Right hindlimb (tissue), 1 donor: Measurements from ENCODE around the gene ZNF17.
"Not testable (repeated sequence)": the region's sequence is repeated elsewhere in the genome, so short reads cannot be mapped to it uniquely, and the experiment has no call there.

Experiments
- DNase-seq: peaks from one replicate; pipeline ENCODE4 v3.0.0-alpha.2; 2018

Gene ZNF17

GRCh38 chr19:57410877-57411671, at the start of gene ZNF17:
Gene ZNF17 (plus strand): TSS chr19:57411161. CDS start chr19:57413616, 2,455 bp downstream.
- peak; percentile 96 for DNase-seq

DNA sequence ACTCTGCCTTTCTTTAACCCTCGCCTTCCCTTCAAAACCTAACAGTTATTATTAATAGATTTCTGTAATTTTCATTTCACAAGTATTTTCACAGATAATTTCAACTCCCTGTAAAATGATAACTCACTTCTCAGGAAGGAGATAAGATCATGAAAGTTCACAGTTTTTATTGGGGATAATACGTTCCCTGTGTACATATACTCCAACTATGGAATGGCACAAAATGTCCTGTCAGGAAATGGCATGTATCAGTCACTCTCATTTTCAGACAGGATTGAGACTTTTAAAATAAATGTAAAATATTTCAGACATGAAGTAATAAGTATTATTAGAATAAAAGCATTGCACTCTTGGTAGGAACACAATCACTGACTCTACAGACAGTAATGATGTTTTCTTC, 48.5 kb upstream of the ZNF17 start:
- no peak for DNase-seq

DNA sequence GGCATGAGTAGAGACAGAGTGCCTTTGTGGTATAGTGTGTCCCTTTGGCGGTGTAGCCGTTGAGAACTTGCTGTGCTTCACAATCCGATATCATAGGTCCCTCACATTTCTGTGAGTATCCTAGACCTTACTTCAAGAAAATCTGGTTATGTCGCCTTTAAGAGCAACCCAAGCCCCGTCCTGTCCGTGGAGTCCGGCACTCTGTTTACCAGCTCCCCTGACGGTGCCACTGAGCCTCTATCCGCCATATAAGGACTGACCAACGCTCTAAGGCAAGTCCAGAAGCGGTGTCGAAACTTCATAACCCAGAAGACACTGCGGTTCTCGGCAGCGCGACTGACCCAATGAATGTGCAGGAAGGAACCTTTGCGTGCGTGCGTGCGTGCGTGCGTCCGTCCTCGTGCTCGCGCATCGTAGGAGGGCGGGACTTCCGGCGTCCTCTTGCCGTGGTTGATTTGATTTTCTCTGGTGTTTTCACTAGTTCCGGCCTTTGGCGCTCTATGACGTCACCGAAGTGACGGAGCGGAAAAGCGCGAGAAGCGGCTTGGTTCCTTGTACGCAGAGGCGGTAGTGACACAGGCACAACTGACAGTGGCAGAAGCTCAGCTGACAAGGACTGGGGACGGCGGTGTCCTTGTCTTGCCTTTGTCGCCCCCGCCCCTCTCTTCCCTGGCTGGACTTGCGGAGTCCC, 47.8 kb upstream of the ZNF17 start, which contains the start of the genes TRAPPC2B and ZNF547:
Gene TRAPPC2B, plus strand, starts transcription at position 555 of the 691 bp plus-strand sequence. CDS start 1,283 bp downstream, outside the sequence.
Gene ZNF547, plus strand, starts transcription at position 555 of the 691 bp plus-strand sequence. CDS start 5,005 bp downstream, outside the sequence.
- DNase-seq = peak; percentile 100

DNA sequence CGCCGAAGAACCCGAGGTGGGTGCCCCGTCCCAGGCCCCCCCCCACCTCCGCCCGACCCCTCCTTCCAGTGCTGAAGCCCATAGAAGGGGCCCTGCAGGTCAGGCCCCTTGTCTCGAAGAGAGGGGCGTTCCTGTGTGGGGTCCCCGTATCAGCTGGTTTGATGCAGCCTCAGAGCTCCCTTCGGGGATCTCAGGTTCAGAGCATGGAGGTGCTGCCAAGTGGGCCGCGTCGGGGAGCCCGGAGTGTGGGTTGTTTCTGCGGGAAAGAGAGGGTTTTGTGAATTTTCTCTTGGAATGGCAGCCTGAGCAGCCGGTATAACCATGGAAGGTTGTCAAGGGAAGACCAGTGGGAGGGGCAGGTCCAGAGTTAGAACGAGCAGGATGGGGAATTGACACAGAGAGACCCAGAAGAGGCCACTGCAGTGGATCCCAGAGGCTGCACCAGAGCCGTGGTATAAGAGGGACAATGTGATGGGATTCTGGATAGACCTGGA, 47.2 kb upstream of the ZNF17 start:
- DNase-seq = no peak

GRCh38 chr19:57366776-57367175, 44.2 kb upstream of the ZNF17 start:
- DNase-seq = no peak

- DNase-seq = no peak
These were observed 36.8 kb upstream of the ZNF17 start for GRCh38 chr19:57374179-57374578.

DNA sequence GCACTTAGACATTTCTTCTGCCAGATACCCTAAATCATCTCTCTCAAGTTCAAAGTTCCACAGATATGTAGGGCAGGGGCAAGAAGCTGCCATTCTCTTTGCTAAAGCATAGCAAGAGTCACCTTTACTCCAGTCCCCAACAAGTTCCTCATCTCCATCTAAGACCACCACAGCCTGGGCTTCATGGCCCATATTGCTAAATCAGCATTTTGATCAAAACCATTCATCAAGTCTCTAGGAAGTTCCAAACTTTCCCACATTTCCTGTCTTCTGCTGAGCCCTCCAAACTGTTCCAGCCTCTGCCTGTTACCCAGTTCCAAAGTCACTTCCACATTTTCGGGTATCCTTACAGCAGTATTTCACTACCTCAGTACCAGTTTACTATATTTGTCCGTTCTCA, 36.3 kb upstream of the ZNF17 start:
- not testable (repeated sequence) for DNase-seq

DNA sequence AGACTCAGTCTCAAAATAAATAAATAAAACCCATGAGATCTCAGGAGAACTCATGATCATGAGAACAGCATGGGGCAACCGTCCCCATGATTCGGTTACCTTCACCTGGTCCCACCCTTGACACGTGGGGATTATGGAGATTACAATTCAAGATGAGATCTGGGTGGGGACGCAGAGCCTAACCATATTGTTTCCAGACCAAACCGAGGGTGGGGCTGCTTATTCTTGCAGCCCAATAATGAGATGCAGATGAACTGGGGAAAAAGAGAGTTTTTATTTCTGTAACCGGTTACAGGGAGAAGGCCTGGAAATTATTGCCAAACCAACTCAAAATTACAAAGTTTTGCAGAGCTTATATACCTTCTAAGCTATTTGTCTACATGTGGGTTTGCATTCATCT, 34.8 kb upstream of the ZNF17 start:
- DNase-seq = no peak

DNA sequence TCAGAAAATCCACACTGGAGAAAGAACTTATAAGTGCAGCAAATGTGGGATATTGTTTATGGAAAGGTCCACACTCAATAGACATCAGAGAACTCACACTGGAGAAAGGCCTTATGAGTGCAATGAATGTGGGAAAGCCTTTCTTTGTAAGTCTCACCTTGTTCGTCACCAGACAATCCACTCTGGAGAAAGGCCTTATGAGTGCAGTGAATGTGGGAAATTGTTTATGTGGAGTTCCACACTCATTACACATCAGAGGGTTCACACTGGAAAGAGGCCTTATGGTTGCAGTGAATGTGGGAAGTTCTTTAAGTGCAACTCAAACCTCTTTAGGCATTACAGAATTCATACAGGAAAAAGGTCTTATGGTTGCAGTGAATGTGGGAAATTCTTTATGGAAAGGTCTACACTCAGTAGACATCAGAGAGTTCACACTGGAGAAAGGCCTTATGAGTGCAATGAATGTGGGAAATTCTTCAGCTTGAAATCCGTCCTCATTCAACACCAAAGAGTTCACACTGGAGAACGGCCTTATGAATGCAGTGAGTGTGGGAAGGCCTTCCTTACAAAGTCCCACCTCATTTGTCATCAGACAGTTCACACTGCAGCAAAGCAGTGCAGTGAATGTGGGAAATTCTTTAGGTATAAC, 33.3 kb upstream of the ZNF17 start:
- no peak for DNase-seq

DNA sequence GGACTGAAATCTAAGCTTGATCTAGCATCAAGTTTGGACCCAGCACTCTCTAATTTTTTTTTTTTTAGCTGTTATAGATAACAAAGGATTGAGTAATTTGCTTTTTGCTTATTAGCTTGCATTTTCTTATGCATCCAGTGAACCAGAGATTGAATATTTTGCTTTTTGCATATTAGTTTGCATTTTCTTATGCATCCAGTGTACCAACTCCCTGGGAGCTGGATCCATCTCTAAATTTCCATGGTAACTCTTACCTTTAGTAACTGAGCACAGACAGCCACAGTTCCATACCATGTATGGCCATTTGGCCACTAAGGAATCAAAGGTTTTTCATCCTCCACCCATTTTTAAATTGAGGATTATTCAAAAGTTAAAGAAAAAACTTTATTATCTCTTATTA, 30.0 kb upstream of the ZNF17 start:
- DNase-seq = no peak

DNA sequence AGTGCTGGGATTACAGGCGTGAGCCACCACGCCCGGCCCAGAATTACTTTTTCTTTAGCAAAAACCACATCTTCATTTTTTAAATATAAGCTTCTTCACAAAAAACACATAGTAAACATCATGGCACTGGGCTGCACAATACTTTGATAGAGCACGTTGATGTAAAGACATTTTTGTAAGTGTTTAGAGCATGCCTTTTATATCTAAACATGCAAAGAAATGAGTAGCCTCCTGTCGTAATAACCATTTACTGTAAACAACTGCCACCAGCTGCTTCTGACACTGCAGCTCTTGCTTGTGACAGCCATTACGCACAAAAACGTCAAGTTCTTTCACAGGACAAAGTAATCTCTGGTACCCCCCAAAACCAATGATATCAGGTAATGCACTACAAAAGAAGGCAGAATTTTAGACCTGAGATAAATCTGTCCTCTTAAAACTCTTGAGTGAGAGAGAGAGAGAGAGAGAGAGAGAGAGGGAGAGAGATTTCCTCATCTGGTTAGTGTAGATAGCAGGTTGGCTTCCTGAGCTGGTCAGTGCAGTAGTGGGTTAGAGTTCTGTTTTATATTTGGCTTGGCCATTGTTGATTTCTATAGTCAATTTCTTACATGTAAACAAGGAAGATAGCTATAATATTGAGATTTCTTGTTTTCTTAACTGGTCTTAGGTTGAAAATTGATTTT, 28.0 kb upstream of the ZNF17 start:
- no peak for DNase-seq

GRCh38 chr19:57389194-57389729, 21.7 kb upstream of the ZNF17 start:
- no peak for DNase-seq

DNA sequence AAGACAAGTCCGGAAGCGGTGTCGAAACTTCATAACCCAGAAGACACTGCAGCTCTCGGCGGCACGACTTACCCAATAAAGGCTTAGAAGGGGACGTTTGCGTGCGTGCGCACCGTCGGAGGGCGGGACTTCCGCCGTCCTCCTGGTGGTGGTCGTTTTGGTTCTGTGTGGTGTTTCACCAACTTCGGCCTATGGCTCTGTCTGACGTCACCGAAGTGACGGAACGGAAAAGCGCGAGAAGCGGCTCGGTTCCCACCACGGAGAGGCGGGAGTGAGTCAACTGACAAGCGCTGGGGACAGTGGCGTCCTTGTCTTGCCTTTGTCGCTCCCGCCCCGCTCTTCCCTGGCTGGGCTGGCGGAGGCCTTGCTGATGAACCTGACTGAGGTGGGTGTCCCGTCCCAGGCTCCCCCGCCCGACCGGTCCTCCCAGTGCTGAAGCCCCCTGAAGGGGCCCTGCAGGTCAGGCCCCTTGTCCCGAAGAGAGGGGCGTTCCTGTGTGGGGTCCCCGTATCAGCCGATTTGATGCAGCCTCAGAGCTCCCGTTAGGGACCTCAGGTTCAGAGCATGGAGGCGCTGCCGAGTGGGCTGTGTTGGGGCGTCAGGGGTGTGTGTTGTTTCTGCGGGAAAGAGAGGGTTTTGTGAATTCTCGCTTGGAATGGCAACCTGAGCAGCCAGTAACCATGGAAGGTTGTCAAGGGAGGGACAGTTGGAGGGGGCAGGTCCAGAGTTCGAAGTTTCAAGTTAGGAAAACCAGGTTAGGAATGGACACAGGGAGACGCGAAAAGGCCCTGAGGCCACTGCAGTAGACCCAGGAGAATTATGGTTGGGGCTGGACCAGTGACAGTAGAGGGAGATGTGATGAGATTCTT, 21.0 kb upstream of the ZNF17 start, which contains the start of gene ZNF548:
Gene ZNF548, plus strand, starts transcription at position 125 of the 869 bp plus-strand sequence. Its CDS starts 246 bp downstream, at position 371.
- DNase-seq = peak; percentile 99

DNA sequence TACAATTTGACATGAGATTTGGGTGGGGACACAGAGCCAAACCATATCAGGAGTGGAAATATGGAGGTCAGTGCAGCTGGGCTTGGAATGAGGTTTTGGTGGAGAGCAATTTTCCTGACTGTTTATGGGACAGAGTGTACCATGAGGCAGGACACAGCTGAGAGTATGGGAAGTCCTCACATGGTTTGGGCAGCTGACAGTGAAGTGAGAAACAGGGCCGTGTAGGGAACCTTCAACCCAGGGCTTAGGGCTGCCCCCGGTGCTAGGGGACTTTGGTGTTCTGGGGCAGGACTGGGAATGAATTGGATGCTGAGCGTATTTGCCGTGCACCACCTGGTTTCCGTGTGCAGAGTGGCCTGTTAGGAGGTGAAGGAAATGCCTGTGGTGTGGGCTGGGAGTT, 15.3 kb upstream of the ZNF17 start:
- no peak for DNase-seq

- no peak for DNase-seq
These were observed 12.1 kb upstream of the ZNF17 start for GRCh38 chr19:57398868-57399267.

DNA sequence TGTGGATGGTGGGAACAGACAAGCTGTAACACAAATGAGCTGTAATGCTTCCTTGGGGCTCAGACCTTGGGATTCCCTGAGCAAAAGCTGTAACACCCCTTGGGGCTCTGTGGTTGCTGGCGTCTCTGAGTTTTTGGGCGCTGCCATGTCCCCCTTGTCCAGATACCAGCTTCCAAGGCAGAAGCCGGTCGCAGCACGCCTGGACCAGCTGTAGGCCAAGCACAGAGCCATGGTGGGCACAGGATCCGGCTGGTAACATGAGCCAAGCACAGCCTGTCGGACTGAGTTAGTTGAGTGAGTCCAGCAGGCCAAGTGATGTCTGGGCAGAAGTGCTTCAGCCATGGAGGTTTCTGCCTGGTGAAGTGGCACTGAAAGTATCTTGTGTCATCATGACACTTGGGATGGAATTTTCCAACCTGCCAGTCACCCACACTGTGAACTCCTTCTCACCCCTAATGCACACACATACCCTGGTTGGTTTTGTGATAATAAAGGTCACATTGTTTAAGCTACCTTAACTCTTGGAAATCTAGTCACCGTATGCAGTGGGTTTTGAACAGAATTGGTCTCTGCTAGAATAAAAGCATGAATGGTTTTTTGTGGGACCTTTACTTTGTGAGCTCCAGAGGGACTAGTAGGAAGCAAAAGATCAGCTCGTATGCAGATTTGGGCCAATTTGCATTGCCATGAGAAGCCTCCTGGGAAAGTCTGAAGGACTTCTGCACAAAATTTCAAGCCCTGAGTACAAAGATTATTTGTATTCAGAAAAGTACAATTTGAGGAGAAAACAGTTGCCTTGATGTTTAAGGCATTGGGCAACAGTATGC, 7.0 kb upstream of the ZNF17 start:
- DNase-seq = no peak

DNA sequence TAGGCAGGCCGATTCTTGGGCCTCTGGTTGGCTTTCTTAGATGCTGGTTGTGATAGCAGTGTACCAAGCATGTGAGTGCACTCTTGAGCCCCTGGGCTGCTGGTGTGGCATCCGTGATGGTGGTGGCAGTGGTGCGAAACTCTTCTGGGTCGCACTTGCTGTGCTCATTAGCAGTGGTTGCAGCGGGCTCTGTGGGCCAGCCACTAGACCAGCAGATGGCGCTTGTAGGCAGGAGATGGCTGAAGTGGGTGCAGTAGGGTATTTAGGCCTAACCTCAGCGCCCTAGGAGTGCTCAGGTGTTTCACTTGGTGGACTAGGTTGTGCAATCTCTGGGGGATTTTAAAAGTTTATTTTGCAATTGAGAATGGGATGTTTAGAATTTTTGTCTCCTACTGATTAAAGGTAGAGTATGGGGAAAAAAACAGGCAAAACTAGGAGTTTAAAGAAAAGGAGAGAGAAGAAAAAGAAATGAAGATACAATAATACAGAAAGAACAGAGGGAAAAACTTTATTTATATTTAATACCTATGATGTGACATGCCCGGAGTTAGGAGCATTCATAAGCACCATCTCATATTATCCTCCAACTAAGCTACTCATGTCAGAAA, 4.3 kb upstream of the ZNF17 start:
- DNase-seq = peak; percentile 58

DNA sequence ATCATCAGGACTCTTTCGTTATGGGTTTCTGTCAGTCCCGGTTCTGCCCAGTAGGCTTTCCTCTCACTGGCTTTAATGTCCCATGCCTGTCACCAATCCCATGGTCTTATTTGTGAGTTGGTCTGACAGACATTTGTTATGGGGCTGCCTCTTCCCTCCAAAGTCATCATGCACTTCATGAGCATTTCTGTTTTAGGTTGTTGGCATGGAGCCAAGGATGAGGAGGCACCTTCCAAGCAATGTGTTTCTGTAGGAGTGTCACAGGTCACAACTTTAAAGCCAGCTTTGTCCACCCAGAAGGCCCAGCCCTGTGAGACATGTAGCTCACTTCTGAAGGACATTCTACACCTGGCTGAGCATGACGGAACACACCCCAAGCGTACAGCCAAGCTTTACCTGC, 8.5 kb downstream of the ZNF17 start:
- no peak for DNase-seq

- DNase-seq = no peak
These were observed 10.1 kb downstream of the ZNF17 start for GRCh38 chr19:57421037-57421436.
